Posterior cingulate gyrus (tissue), 11 donors: ENCODE measurements around the gene CSNK2B.

Experiments used
- DNase-seq, 10 donors: peaks; one replicate each; pipeline versions ENCODE4 v3.0.0 to v3.0.0-alpha.2; 2020 to 2021; ENCODE audit warnings: mixed read lengths in 3 of 10
- intact Hi-C: fragments of 100-400 bp; cut with DNase I; formaldehyde crosslinking; loops from one replicate; pipeline ENCODE4 v1.15.1; 2023

CSNK2B gene

DNA sequence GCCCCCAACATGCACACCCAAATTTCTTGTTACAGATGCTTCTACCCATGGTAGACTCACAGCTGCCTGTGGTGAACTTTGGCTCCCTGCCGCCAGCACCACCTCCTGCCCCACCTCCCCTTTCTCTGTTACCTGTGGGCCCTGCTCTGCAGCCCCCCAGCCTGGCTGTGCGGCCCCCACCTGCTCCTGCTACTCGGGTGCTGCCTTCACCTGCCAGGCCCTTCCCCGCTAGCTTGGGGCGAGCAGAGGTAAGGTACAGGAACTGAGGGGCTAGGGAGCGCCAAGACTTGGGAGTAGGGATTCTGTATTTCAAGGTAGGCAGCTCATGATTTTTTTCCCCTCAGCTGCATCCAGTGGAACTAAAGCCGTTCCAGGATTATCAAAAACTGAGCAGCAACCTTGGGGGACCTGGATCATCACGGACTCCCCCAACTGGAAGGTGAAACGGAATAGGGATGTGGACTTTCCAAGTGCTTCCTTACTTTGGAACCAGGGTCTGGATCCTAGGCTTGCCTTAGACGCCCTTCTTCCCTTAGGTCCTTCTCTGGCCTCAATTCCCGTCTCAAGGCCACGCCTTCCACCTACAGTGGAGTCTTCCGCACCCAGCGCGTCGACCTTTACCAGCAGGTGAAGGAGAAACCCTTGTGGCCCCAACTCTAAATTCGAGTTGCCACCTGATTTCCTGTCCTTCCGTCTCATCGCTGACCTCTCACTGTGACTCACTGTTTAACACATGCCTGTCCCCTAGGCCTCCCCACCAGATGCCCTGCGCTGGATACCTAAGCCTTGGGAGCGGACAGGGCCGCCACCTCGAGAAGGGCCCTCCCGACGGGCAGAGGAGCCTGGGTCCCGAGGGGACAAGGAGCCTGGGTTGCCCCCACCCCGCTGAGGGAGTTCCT is 28.9 kb upstream of the CSNK2B start:
- intact Hi-C loops, result no loop called here
- peak in 1 of 10 donors; percentile 40 for DNase-seq

DNA sequence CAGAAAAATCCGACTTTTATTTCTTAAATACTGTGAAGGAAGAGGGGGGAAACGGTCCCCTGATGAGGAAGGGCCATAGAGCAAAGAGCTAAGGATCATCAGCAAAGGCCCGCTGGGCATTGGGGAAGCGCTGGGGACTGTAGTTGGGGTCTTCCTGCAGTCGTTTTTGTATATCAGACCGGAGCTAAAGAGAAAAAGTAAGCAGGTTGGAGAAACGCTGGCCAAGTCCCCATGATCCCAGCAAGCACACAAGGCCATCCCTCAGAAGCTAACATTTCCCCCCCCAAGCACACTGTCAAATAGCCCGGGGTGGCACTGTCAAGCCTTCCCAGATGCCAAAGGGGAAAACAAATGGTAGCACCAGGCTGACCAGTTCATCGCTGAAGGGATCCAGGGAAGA is 26.8 kb upstream of the CSNK2B start:
- no peak for DNase-seq
- intact Hi-C loops, result no loop called here

DNA sequence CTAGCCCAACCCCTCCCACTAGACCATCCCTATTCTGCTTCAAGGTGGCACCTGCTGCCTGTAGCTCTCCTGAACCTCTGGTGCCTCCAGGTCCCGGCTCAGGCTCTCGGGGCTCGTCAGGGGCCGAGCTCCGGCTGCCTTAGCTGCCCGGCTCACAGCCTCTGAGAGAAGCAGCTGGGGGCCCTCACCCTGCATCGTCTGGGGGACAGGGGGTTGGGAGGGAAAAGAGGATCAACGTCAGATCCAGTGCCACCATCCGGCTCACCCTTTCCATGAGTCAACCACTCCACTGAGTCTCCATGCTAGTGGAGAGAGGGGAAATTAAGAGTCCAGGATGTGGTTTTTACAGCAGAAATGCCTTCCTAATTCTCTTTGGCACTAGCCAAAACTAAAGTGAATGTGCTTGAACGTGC is 26.4 kb upstream of the CSNK2B start:
- no peak for DNase-seq
- intact Hi-C loops, result no loop called here

DNA sequence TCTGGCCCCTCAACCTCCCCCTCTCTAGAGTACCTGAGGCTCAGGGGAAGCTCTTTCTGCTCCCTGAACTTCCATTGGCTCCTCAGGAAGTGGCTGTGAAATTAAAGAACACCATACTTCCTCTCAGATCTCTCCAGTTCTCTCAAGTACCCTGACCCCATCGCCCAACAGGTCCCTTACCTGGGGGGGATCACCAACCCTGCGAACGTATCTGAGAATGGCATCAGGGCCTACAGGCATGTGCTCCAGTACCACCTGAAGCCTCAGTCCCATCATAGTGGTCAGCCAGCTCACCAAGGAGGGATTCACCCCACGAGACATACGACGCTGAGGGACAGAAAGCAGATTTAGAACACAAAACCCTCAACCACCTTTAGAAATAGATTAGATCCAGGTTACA is 25.3 kb upstream of the CSNK2B start:
- intact Hi-C loops, result no loop called here
- DNase-seq, result peak in 1 of 10 donors; percentile 28

DNA sequence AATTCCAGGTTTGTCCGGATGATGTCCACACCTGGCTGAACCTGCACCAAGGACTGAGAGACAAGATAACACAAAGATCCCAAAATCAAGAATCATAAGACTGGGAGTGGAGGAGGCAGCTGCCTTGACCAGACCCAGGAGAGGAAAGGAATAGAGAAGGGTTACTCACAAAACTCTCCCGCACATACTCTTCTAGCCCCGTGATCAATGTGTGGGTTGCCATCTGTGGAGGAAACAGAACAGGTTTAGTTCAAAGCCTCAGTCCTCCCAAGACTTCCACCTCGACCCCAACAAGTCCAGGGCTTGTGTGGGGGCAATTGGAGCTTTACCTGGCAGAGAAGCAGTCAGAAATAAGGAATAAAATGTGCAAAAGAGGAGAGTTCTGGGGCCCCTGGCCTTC is 24.5 kb upstream of the CSNK2B start:
- intact Hi-C loops, result no loop called here
- DNase-seq, result no peak

DNA sequence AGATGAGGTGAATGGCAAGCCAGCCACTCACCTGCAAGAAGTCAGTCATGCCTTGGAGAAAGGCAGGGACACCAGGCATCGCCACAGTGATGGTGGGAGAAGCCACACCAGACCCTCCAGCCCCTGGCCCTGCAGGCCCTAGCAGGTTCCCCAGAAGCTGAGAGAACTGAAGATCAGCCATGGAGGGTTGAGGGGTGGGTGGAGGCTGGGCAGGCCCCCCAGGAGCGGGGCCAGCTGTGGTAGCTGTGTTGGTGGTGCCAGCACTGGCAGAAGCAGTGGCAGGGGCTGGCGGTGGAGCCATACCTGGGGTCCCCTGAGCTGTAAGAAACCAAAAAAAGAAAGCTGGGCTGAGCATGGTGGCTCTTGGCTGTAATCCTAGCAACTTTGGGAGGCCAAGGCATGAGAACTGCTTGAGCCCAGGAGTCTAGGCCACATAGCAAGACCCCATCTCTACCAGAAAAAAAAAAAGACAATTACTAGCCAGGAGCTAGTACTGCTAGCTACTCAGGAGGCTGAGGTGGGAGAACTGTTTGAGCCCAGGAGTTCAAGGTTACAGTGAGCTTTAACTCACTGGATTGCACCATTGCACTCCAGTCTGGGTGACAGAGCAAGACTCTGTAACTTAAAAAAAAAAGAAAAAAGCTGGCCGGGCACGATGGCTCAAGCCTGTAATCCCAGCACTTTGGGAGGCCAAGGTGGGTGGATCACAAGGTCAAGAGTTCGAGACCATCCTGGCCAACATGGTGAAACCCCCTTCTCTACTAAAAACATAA is 22.9 kb upstream of the CSNK2B start:
- intact Hi-C loops, result no loop called here

DNA sequence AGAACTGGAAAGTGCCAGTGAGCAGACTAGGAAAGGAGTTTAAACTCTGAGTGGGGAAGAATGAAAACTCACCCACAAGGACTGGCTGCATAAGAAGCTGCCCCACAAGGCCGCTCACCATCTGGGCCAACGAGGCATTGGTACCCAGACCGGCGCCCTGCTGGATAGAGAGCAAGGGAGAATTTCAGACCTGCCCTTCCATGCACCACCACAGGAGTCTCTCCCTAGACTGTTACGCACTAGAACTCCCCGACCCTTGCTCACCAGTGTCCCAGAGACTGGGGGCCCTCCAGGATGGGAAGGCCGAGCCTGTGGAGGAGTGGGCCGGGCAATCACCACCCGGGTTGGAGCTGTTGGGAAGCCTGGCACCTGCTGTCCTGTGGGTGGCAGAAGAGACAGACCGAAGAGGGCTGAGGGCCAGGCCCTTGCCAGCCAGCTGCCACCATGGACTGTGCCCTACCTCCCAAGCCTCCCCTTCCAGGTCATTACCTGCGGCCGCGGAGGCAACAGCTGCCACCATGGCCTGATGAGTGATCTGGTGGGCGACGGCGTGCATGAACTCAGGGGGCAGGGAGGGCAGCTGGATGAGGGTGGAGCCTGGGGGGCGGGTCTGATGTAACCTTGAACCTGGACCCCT is 21.9 kb upstream of the CSNK2B start:
- DNase-seq, result peak in 1 of 10 donors; percentile 54
- intact Hi-C loops, result no loop called here

More for the DNA sequence above, 22.9 kb upstream of the CSNK2B start:
- DNase-seq, result no peak

DNA sequence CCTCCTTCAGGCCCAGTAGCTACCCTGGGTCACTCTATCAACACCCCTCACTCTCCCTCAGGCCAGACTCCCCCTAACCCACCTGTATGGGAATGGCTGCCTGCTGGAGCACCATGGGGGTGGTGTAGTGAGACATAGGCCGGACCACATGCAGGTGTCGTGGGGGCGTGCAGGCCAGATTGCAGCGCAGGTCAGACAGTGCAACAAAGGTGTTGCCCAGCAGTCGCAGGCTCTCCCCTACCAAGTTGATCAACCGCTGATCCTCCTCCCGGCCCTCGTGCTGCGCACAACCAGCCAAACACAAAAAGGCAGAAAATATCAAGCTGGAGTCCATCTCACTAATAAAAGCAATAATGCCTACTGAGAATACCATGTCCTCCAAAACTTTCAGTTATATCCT is 20.6 kb upstream of the CSNK2B start:
- intact Hi-C loops, result no loop called here
- DNase-seq, result peak in 1 of 10 donors; percentile 55

DNA sequence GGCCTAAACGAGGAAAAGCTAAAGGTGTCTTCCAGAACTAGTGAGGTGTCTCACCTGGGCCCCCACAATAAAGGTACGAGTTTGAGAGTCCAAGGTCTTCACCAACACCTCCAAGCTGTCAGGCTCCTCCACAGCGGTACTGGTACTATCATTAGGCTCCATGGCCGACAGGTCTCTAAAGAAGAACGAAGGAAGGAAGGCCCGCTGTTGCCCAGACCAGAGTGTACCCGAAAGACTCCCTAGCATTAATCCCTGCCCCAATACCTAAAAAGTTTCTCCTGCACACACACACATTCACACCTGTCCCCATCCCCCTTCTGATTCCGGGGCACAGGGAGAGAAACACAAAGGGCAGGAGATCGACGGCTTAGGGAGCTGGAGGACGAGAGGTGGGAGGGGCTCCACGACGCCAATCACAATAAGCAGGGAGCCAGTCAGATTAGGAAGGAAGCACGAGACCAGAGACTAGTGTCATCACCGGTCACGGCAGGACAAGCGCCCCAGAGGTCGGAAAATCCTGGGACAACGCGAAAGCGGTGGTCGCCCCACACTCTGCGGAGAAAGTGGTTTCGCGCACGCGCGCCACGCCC is 14.2 kb upstream of the CSNK2B start:
- intact Hi-C loops, result loop anchor here (1.0 kb wide), 1 partner anchor 31 kb away; the partner anchor contains the start of gene PRRC2A
- DNase-seq, result no peak

DNA sequence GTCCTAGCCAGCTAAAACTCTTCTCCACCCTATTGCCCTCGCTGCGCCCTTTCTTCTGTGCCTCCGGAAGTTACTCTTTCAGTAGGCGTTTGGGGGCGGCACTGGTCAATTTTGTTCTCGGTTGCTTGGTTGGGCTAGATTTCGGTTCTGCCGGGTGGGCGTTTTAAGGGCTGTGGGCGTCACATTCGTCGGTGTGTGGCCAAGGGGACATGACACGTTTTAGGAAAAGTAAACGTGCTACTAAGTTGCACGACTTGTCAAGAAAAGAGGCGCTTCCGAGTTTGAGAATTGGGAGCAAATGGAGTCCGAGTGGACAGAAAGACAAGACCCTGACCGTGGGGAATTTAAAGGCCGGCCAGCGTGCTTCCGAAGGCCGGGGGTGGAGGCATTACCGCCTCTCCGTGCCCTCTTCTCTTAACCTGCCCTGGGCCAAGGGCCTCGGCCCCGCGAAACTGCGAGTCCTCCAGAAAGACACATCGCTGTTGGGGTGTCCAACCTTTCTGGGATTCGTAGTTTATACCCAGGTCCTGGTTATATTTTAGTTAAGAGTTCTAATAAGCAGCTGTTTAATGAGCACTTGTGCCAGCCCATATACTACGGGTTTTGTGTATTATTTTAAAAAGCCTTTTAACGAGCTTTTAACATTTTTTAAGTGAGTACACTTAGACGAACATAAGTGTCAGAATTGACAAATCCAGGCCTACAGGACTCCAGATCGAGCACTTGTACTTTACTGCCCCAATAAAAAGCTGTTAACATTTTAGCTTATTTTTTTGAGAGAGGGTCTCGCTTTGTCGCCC is 12.8 kb upstream of the CSNK2B start:
- intact Hi-C loops, result loop anchor here (1.0 kb wide), 1 partner anchor 33 kb away; the partner anchor contains the start of gene PRRC2A
- DNase-seq, result peak; percentile 74 to 96 (median 82)

DNA sequence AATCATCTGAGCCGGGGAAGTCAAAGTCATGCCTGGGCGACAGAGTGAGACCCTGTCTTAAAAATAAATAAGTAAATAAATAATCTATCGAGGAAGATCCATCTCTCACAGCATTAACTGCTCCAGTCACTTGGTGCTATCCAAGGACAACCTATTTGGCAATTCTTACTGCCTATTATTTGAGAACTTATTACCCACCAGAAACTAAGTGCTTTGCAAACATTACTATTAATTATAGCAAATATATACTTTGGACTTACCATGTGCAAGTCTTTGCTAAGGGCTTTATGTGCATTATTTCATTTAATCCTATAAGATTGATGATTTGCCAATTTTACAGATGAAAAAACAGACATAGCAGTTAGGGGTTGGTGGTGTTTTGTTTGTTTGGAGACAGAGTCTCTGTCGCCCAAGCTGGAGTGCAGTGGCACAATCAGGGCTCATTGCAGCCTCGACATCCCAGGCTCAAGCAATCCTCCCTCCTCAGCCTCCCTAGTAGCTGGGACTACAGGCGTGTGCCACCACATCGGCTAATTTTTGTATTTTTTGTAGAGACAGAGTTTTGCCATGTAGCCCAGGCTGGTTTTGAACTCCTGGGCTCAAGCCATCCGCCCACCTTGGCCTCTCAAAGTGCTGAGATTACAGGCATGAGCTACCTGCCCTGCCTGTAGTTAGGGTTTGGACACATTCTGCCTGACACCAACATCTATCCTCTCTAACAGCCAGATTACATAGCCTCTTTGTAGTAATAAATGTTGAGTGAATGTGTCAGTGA is 11.1 kb upstream of the CSNK2B start:
- DNase-seq, result no peak
- intact Hi-C loops, result no loop called here

DNA sequence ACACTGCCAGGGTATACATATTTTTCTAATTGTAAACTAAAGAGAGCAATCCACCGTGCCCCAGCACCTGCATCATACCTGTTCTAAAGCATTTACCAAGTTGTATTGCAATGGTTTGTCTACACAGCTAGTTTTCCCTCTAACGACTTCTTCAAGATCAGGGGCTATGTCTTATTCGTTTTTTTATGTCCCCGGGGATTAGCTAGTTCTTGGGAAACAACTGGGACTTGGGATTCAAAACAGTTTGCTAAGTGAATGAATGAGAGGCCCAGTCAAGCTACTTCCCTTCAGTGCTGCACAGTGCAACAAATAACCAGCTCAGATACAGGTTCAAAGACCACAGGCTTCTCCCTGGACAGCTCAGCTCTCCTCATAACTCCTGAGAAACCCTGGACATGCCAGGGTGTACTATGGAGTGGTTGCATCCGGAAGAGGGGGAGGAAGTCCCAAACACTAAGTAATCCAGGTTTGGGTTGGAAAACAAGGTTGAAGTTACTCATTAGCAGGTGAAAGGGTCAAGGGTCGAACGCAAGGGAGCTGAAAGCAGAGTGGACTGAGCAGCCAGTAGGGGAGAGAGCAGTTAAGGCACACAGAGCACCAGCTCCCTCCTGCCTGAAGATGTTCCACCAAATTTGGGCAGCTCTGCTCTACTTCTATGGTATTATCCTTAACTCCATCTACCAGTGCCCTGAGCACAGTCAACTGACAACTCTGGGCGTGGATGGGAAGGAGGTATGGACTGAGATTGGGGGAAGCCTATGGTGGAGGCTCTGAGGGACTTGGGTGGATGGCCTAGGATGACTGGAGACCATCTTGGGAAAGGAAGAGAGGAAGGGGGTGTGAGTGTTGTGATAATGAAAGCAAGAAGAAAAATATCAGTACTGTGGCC is 10.3 kb upstream of the CSNK2B start, which contains the start of gene APOM:
TSS of gene APOM (plus strand) at position 546 of the 889 bp plus-strand sequence. CDS start at position 619, 73 bp downstream.
- no peak for DNase-seq
- intact Hi-C loops, result no loop called here

DNA sequence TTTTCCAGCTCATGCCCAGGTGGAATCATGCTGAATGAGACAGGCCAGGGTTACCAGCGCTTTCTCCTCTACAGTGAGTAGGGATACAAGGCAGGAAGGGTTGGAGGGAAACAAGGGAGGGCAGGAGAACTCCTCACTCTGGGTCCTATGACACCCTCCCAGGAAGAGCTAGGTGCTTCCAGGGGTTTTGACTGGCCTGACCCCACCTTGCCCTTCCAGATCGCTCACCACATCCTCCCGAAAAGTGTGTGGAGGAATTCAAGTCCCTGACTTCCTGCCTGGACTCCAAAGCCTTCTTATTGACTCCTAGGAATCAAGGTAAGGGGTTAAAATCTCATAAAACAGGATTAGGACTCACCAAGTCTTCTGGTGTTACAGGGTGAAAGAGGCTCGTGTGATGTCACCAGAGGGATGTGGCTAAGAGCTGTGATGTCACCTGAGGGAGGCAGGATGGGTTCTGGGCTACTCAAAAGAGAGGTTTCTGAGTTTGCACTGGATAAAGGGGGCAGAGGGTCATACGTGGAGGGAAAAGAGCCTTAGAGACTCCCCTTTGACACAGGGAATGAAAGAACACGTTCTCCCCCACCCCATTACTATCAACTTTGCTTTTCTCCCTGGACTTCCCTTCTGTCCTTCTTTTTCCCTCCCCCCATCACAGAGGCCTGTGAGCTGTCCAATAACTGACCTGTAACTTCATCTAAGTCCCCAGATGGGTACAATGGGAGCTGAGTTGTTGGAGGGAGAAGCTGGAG is 8.3 kb upstream of the CSNK2B start:
- intact Hi-C loops, result no loop called here
- no peak for DNase-seq

DNA sequence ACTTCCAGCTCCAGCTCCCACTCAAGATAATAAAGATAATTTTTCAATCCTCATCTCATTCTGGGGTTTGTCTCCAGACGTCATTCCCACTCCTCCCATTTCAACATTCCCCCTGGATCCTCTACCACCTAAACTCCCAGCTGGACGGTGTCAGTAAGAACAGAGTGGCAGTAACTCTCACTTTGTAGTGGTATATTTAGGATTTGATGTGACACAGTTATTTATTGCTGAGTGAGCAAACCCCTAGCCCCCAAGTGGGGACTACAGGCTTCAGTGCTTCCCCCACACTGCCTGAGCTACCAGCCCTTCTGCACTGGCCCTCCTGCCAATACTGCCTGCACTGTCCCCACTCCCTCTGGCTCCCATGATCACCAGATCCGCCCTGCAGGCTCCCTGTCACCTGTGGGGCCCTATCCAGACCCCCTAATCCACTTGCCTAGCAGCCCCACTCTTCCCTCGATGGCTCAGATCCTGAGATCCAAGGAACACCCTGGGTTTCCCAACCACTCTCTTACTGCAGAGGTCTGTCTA is 7.7 kb upstream of the CSNK2B start:
- intact Hi-C loops, result no loop called here
- peak in 2 of 10 donors; percentile 24 to 42 for DNase-seq

DNA sequence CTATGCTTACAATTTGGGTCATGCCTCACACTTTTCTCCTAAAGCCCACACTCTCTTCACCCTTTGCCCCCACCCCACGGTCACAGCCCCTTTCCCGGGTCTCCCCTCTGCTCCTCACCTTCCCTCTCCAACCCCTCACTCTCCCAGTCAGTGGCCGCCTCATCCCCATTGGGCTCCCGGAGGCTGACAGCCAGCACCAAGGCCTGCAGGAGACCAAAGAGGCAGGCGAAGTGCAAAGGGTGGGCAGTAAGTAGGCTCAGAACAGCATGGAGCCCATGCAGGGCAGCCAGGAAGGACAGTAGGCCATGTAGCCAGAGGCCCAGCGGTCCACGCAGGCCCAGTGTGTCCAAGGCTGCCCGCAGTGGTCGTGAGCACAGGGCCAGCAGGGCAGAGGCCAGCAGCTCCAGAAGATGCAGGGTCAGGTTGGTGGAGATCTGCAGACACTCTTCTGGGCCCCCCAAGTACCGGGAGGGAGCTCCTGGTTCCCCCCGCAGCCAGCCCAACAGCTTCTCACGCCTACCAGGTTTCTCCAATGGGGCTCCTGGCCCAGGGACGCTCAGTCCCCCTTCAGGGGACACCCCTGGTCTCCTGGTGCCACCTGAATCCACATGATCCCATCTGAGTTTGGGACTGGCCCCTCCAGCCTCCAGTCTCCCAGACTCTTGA is 6.8 kb upstream of the CSNK2B start:
- peak in 2 of 10 donors; percentile 8 to 67 for DNase-seq
- intact Hi-C loops, result no loop called here
